ENCODE measurements around the gene TLK1.

TLK1 gene

GRCh38 chr2:170949415-170949814 is 211.3 kb downstream of the TLK1 start:
- no peak for TF ChIP-seq CTCF (IDR thresholded peaks at IDR 0.05; ENCODE audit: control extremely low read depth, extremely low read depth, low read depth, missing control alignments)
- POLR2A ChIA-PET = no interaction called here
- CTCF ChIA-PET = interaction anchor here (1.3 to 2.5 kb wide), 4 partner anchors 9 to 23 kb away, joined by 3 to 12 read pairs (median 8); no protein-coding TSS in a partner anchor
- no peak for DNase-seq (ENCODE audit: extremely low spot score)

GRCh38 chr2:170944545-170944944 is 216.1 kb downstream of the TLK1 start:
- TF ChIP-seq CTCF (IDR thresholded peaks at IDR 0.05; ENCODE audit: control extremely low read depth, extremely low read depth, low read depth, missing control alignments) = no peak
- DNase-seq (ENCODE audit: extremely low spot score) = no peak
- ChIA-PET POLR2A (no interaction called here), CTCF (interaction anchor here (1.1 to 2.7 kb wide), 6 partner anchors 8 to 30 kb away, joined by 3 to 18 read pairs (median 4); partner anchors contain the start of gene GORASP2)

GRCh38 chr2:170943596-170943995 is 217.1 kb downstream of the TLK1 start:
- no peak for TF ChIP-seq CTCF (IDR thresholded peaks at IDR 0.05; ENCODE audit: control extremely low read depth, extremely low read depth, low read depth, missing control alignments)
- ChIA-PET CTCF (interaction anchor here (0.6 to 1.3 kb wide), 4 partner anchors 9 to 686 kb away, joined by 3 to 6 read pairs (median 3); partner anchors contain the start of gene GORASP2), POLR2A (no interaction called here)
- DNase-seq (ENCODE audit: extremely low spot score) = no peak

GRCh38 chr2:170943041-170943440 is 217.7 kb downstream of the TLK1 start:
- TF ChIP-seq CTCF (IDR thresholded peaks at IDR 0.05; ENCODE audit: control extremely low read depth, extremely low read depth, low read depth, missing control alignments) = no peak
- POLR2A ChIA-PET = interaction anchor here (0.5 kb wide), 1 partner anchor 547 kb away, joined by 4 read pairs; no protein-coding TSS in a partner anchor
- DNase-seq (ENCODE audit: extremely low spot score) = no peak
- CTCF ChIA-PET = interaction anchor here (0.6 to 1.3 kb wide), 4 partner anchors 9 to 686 kb away, joined by 3 to 6 read pairs (median 3); partner anchors contain the start of gene GORASP2

- ChIA-PET CTCF (interaction anchor here (1.0 kb wide), 2 partner anchors 13 to 687 kb away, joined by 3 to 6 read pairs; partner anchors contain the start of gene GORASP2), POLR2A (interaction anchor here (0.5 kb wide), 1 partner anchor 547 kb away, joined by 4 read pairs; no protein-coding TSS in a partner anchor)
- DNase-seq (ENCODE audit: extremely low spot score) = no peak
- TF ChIP-seq CTCF (IDR thresholded peaks at IDR 0.05; ENCODE audit: control extremely low read depth, extremely low read depth, low read depth, missing control alignments) = no peak
Observed at GRCh38 chr2:170942615-170943014, 218.1 kb downstream of the TLK1 start.

Data from GM10248 (cell line).